ENCODE data around the gene ASNSD1.

DNA sequence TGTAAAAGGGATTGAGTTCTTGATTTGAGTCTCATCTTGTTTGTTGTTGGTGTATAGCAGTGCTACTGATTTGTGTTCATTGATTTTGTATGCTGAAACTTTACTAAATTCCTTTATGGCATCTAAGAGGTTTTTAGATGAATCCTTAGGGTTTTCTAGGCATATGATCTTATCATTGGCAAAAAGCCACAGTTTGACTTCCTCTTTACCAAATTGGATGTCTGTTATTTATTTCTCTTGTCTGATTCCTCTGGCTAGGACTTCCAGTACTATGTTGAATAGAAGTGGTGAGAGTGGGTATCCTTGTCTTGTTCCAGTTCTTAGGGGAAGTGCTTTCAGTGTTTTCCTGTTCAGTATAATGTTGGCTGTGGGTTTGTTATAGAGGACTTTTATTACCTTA is 18.0 kb downstream of the ASNSD1 start:
- TF ChIP-seq, protein P1, sequence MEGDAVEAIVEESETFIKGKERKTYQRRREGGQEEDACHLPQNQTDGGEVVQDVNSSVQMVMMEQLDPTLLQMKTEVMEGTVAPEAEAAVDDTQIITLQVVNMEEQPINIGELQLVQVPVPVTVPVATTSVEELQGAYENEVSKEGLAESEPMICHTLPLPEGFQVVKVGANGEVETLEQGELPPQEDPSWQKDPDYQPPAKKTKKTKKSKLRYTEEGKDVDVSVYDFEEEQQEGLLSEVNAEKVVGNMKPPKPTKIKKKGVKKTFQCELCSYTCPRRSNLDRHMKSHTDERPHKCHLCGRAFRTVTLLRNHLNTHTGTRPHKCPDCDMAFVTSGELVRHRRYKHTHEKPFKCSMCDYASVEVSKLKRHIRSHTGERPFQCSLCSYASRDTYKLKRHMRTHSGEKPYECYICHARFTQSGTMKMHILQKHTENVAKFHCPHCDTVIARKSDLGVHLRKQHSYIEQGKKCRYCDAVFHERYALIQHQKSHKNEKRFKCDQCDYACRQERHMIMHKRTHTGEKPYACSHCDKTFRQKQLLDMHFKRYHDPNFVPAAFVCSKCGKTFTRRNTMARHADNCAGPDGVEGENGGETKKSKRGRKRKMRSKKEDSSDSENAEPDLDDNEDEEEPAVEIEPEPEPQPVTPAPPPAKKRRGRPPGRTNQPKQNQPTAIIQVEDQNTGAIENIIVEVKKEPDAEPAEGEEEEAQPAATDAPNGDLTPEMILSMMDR (IDR thresholded peaks at IDR 0.05): no peak
- TF ChIP-seq POLR2A (IDR thresholded peaks at IDR 0.05): no peak
- no peak for TF ChIP-seq EP300 (IDR thresholded peaks at IDR 0.05)

Measured in tibial nerve (tissue), 4 donors.